ENCODE measurements around the gene BPIFB2.
"Not testable (repeated sequence)": the region's sequence is repeated elsewhere in the genome, so short reads cannot be mapped to it uniquely, and the experiment has no call there.

Gene BPIFB2

GRCh38 chr20:33007376-33008335 lies at the start of gene BPIFB2:
Gene BPIFB2, plus strand, starts transcription at chr20:33007704. Its CDS starts 871 bp downstream, at chr20:33008575.
- DNase-seq, result no peak

GRCh38 chr20:32958574-32958973 lies 48.9 kb upstream of the BPIFB2 start:
- DNase-seq, result no peak

- no peak for DNase-seq
These were observed 47.9 kb upstream of the BPIFB2 start for GRCh38 chr20:32959351-32960221.

- no peak for DNase-seq
These were observed 47.3 kb upstream of the BPIFB2 start for GRCh38 chr20:32960222-32960518.

- no peak for DNase-seq
These were observed 46.4 kb upstream of the BPIFB2 start for GRCh38 chr20:32960849-32961731.

GRCh38 chr20:32962053-32962452 lies 45.5 kb upstream of the BPIFB2 start:
- no peak for DNase-seq

- DNase-seq, result not testable (repeated sequence)
These were observed 44.9 kb upstream of the BPIFB2 start for GRCh38 chr20:32962646-32963045.

- no peak for DNase-seq
These were observed 44.3 kb upstream of the BPIFB2 start for GRCh38 chr20:32963176-32963575.

GRCh38 chr20:32964575-32964974 lies 42.9 kb upstream of the BPIFB2 start:
- no peak for DNase-seq

GRCh38 chr20:32965115-32965514 lies 42.4 kb upstream of the BPIFB2 start:
- no peak for DNase-seq

- DNase-seq, result peak; percentile 35
These were observed 41.7 kb upstream of the BPIFB2 start for GRCh38 chr20:32965581-32966373.

GRCh38 chr20:32966382-32966781 lies 41.1 kb upstream of the BPIFB2 start:
- DNase-seq, result no peak

- DNase-seq, result peak; percentile 53
These were observed 40.4 kb upstream of the BPIFB2 start for GRCh38 chr20:32966881-32967781.

- DNase-seq, result no peak
These were observed 39.5 kb upstream of the BPIFB2 start for GRCh38 chr20:32967961-32968457.

- peak; percentile 40 for DNase-seq
These were observed 38.8 kb upstream of the BPIFB2 start for GRCh38 chr20:32968478-32969241.

- no peak for DNase-seq
These were observed 38.0 kb upstream of the BPIFB2 start for GRCh38 chr20:32969356-32970114.

GRCh38 chr20:32970115-32970972 lies 37.2 kb upstream of the BPIFB2 start:
- no peak for DNase-seq

- DNase-seq, result no peak
These were observed 36.6 kb upstream of the BPIFB2 start for GRCh38 chr20:32970973-32971300.

Data from hematopoietic multipotent progenitor cell treated with erythropoietin and hydrocortisone succinate and interleukin-3 and kit ligand, for 4 days (in vitro differentiated cells).